Breast epithelium (tissue), 3 donors: Measurements from ENCODE around the gene CEP43.

ENCODE experiments used
- CTCF ChIP-seq, 3 donors: fragments of 450-650 bp; IDR thresholded peaks; one replicate each; pipeline ENCODE4 v1.5.1; 2016 to 2017; ENCODE audit warnings: antibody characterized with exemption in 3 of 3, mild to moderate bottlenecking in 3 of 3, moderate library complexity in 3 of 3
- POLR2A ChIP-seq: fragments of 450-650 bp; IDR thresholded peaks from one replicate; pipeline ENCODE4 v1.6.1; 2016; ENCODE audit warnings: antibody characterized with exemption, mild to moderate bottlenecking, moderate library complexity
- POLR2AphosphoS5 ChIP-seq, 3 donors: sonication (generic); formaldehyde crosslinking; IDR thresholded peaks; one replicate each; pipeline ENCODE4 v1.6.1; 2017; ENCODE audit warnings: antibody characterized with exemption in 3 of 3

- no peak for TF ChIP-seq CTCF (IDR thresholded peaks at IDR 0.05)
- TF ChIP-seq POLR2AphosphoS5 (IDR thresholded peaks at IDR 0.05) = no peak
- no peak for TF ChIP-seq POLR2A
Measured at GRCh38 chr6:166977621-166978525, 21.3 kb upstream of the CEP43 start.
